Fibroblast of pulmonary artery (primary cell): ENCODE data around the gene PCGF5.
"Not testable (repeated sequence)": the region's sequence is repeated elsewhere in the genome, so short reads cannot be mapped to it uniquely, and the experiment has no call there.

Experiments
- DNase-seq: peaks from one replicate; pipeline ENCODE4 v3.0.0-alpha.2; 2010; ENCODE audit warnings: low read depth
- H3K4me3 ChIP-seq: replicated peaks from 2 replicates; pipeline ENCODE4 v1.5.1; 2011; ENCODE audit warnings: low read depth, mild to moderate bottlenecking, control low read depth, low read length, moderate library complexity
- CTCF ChIP-seq: IDR thresholded peaks from 2 replicates; pipeline ENCODE4 v1.5.1; 2011; ENCODE audit warnings: mild to moderate bottlenecking, control low read depth, low read length, inconsistent platforms; ENCODE audit errors: missing control alignments

The PCGF5 gene

GRCh38 chr10:91294134-91294906 is 73.9 kb downstream of the PCGF5 start:
- DNase-seq: no peak
- no peak for TF ChIP-seq CTCF
- H3K4me3 ChIP-seq: no peak overlapping the region

- no peak overlapping the region for H3K4me3 ChIP-seq
- DNase-seq: no peak
- TF ChIP-seq CTCF: no peak
Observed at GRCh38 chr10:91295346-91295745, 74.9 kb downstream of the PCGF5 start.

- TF ChIP-seq CTCF: peak; percentile 37
- H3K4me3 ChIP-seq: no peak overlapping the region
- DNase-seq: peak; percentile 55
Observed at GRCh38 chr10:91296471-91296870, 76.0 kb downstream of the PCGF5 start.

GRCh38 chr10:91298224-91298871 is 77.9 kb downstream of the PCGF5 start:
- peak overlapping the region; percentile 55 for H3K4me3 ChIP-seq
- peak; percentile 84 for DNase-seq
- TF ChIP-seq CTCF: peak; percentile 82

GRCh38 chr10:91299999-91300575 is 79.6 kb downstream of the PCGF5 start:
- no peak overlapping the region for H3K4me3 ChIP-seq
- DNase-seq: no peak
- no peak for TF ChIP-seq CTCF

GRCh38 chr10:91302946-91303345 is 82.5 kb downstream of the PCGF5 start:
- not testable (repeated sequence) for DNase-seq, H3K4me3 ChIP-seq

- not testable (repeated sequence) for H3K4me3 ChIP-seq, DNase-seq
Observed at GRCh38 chr10:91305979-91306378, 85.5 kb downstream of the PCGF5 start.
